Measurements from ENCODE around the gene JAK3.

JAK3 gene

GRCh38 chr19:17841810-17842662 is 5.7 kb downstream of the JAK3 start:
- DNase-seq (ENCODE audit: low read depth in 1 of 2, low spot score in 1 of 2) = peak in 1 of 2 donors; percentile 39

GRCh38 chr19:17841371-17841809 is 6.4 kb downstream of the JAK3 start:
- DNase-seq (ENCODE audit: low read depth in 1 of 2, low spot score in 1 of 2) = no peak

- DNase-seq (ENCODE audit: low read depth in 1 of 2, low spot score in 1 of 2) = no peak
Observed at GRCh38 chr19:17840019-17840418, 7.8 kb downstream of the JAK3 start.

GRCh38 chr19:17837972-17838371 is 9.8 kb downstream of the JAK3 start:
- no peak for DNase-seq (ENCODE audit: low read depth in 1 of 2, low spot score in 1 of 2)

- no peak for DNase-seq (ENCODE audit: low read depth in 1 of 2, low spot score in 1 of 2)
Observed at GRCh38 chr19:17836530-17836929, 11.3 kb downstream of the JAK3 start.

GRCh38 chr19:17835182-17836006 is 12.4 kb downstream of the JAK3 start:
- DNase-seq (ENCODE audit: low read depth in 1 of 2, low spot score in 1 of 2) = no peak

GRCh38 chr19:17834350-17835181 is 13.2 kb downstream of the JAK3 start:
- DNase-seq (ENCODE audit: low read depth in 1 of 2, low spot score in 1 of 2) = no peak

- no peak for DNase-seq (ENCODE audit: low read depth in 1 of 2, low spot score in 1 of 2)
Observed at GRCh38 chr19:17832443-17833208, 15.2 kb downstream of the JAK3 start.

- no peak for DNase-seq (ENCODE audit: low read depth in 1 of 2, low spot score in 1 of 2)
Observed at GRCh38 chr19:17831419-17831888, 16.3 kb downstream of the JAK3 start.

GRCh38 chr19:17830567-17831418 is 17.0 kb downstream of the JAK3 start:
- peak in 1 of 2 donors; percentile 25 for DNase-seq (ENCODE audit: low read depth in 1 of 2, low spot score in 1 of 2)

- no peak for DNase-seq (ENCODE audit: low read depth in 1 of 2, low spot score in 1 of 2)
Observed at GRCh38 chr19:17829855-17830566, 17.8 kb downstream of the JAK3 start.

GRCh38 chr19:17826508-17827056 is 21.2 kb downstream of the JAK3 start:
- no peak for DNase-seq (ENCODE audit: low read depth in 1 of 2, low spot score in 1 of 2)

GRCh38 chr19:17824339-17824738 is 23.4 kb downstream of the JAK3 start:
- no peak for DNase-seq (ENCODE audit: low read depth in 1 of 2, low spot score in 1 of 2)

GRCh38 chr19:17821190-17821589 is 26.6 kb downstream of the JAK3 start, which contains the start of gene INSL3:
Gene INSL3 (minus strand): TSS chr19:17821519. CDS start chr19:17821506, 13 bp downstream.
- DNase-seq (ENCODE audit: low read depth in 1 of 2, low spot score in 1 of 2) = no peak

- no peak for DNase-seq (ENCODE audit: low read depth in 1 of 2, low spot score in 1 of 2)
Observed at GRCh38 chr19:17817668-17818363, 30.0 kb downstream of the JAK3 start.

GRCh38 chr19:17812099-17812498 is 35.7 kb downstream of the JAK3 start:
- no peak for DNase-seq (ENCODE audit: low read depth in 1 of 2, low spot score in 1 of 2)

GRCh38 chr19:17811681-17812080 is 36.1 kb downstream of the JAK3 start:
- DNase-seq (ENCODE audit: low read depth in 1 of 2, low spot score in 1 of 2) = no peak

- no peak for DNase-seq (ENCODE audit: low read depth in 1 of 2, low spot score in 1 of 2)
Observed at GRCh38 chr19:17811103-17811502, 36.7 kb downstream of the JAK3 start.
